Stimulated activated CD8-positive, alpha-beta memory T cell treated with anti-CD3 and anti-CD28 coated beads, Interleukin-15, amount 100 ng/mL, for 4 hours (primary cell): ENCODE measurements around the gene PLA2G4A.

Source experiments
- DNase-seq, 2 donors: peaks; one replicate each; pipeline ENCODE4 v3.0.0-alpha.2; 2020; ENCODE audit warnings: low read depth in 2 of 2

Gene PLA2G4A

DNA sequence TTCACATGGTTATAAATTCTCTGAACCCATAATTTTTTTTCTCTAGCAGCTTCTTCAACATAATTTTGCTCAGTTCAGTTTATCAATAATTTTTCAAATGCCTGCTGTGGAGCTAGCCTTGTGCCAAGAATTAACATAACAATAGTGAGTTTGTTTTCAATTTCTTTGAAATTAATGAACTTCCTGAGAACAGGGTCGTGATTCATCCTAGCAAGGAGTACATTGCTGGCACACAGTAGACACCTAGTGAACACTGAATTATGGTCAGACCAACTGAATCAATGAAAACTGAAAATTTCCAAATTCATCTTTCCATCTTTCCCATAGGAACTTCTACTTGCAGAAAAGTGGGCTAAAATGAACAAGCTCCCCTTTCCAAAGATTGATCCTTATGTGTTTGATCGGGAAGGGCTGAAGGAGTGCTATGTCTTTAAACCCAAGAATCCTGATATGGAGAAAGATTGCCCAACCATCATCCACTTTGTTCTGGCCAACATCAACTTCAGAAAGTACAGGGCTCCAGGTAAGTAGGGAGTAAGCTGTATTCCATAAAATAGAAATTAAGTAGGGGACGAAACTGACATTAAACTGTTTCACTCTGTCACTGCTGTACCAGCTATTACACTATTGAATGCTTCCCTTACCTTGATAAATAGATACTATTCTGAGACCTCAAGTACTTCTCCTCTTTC lies 148.7 kb downstream of the PLA2G4A start:
- no peak for DNase-seq

DNA sequence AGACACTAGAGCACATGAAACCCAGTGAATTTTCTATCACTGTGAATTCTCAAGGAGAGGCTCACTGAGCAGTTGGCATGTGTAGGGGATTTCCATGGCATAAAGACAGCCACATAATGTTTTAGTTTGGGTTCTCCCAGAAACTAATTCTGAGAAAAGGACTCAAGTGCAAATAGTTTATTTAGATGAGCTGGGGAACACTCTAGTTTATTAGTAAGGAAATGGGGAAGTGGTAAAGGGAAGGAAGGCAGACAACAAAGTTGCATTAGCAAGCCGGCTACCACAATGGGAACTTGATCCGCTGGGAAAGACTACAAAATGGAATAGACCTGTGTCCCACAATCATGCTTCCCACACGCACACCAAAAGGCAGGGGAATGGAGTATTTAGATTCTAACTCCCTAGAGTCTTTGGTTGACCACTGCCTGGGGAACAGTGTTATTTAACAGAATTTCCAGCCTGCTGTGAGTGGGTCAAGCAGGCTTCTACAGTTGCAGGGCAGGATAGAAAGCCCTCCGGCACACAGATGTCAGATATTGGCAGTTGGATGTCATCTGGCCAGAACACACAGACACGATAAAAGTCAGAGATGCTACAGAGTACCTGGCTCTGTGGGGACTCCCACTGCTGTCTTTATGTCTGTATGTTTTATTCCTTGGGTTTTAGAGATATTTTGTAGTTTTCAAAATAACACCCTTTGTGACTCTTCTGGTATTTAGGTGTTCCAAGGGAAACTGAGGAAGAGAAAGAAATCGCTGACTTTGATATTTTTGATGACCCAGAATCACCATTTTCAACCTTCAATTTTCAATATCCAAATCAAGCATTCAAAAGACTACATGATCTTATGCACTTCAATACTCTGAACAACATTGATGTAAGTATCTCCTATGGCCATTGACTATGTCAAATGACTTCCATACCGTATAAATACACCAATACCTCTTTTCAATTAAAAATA lies 150.1 kb downstream of the PLA2G4A start:
- DNase-seq, result no peak

DNA sequence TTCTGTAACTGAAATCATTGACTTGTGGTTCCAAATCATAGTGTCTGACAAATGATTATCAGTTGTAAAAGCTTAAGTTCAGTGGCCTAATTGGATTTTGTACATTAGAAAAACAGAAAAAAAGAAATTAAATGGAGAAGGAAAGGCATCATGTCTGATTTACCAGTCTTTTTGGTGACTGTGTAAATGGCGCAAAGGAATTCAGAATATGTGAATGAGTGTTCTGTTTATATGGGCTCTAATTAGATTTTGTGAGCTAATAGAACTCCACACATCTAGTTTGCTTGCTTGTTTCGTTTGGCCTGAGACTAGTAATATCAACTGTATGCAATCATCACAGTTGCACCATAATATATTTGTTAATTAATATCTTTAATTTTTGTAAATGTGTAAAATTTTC lies 151.7 kb downstream of the PLA2G4A start:
- DNase-seq, result no peak

DNA sequence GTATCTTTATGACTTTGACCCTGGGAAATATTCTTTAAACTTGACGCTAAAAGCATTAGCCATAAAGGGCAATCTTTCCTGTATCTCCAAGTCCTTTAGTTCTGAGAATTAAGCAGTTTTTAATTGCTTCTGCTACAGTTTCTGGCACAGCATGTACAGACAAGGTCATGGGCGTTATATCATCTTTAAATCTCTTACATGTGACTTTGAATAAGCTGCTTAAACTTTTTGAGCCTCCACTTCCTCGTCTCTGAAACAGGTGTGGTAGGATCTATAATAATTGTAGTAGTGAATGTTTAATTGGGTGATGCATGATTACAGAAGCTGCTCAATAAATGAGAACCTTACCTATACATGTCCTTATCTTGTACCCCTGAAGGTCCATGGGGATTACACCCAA lies 153.4 kb downstream of the PLA2G4A start:
- no peak for DNase-seq

DNA sequence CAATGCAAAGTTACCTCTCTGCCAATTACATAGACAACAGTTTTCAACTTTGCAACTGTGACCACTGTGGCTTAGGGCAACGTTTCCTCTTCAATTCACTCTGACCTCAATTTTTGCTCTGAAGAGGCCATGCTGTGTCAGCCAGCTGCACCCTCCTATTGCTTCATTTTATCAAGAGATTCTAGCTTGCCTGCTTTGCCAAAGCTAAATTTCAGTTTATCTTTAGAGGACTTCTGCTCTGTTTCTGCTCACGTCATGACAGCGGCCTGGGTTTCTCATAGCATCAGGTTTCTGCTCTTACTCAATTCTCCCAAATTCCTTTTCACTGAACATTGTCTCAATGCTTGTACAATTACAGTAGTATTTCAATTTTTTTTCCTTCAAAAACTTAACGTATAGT lies 154.6 kb downstream of the PLA2G4A start:
- DNase-seq, result no peak

DNA sequence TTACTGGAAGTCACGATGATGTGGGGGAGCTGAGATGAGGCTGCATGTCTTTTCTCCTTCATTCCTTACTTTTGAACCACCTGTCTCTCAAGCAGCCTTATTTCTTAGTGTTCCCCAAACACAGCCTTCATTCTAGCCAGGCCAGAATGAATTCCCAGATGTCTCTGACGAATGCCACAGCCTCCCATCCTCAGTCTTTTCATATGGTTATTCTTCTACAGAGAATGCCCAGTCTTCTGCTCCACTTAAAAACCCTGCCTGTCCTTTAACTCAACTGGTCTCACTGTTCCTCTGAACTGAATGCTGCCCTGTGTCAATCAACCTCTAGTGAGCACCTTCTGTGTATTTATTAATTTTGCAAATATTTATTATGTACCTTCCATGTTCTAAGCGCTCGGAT lies 156.2 kb downstream of the PLA2G4A start:
- DNase-seq, result no peak

DNA sequence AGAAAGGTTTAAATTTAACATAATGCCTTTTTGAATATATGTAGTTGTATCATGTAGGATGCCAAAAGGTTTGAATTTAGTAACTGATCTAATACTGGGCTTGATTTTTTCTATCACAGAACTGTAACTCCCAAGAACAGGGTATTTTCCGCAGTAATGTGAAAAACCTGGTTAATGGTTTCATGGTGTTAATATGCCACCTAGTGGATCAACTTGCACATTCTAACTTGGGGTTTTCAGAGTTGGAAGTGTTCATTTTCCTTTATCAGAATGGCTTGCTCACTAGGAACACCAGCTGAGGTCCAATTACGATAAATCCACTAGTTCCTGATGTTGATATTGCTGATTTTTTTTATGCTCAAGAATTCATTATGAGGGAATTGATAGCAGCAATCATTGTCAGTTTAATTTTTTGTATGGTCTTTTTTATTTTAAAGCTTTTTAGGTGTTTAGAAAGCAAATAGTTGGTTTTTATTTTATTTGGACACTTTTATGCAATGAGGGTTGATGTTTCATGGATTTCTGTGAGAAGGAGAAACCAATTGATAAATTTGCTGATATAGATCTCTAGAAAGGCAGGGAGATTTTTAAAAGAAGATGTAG lies 157.2 kb downstream of the PLA2G4A start:
- no peak for DNase-seq

DNA sequence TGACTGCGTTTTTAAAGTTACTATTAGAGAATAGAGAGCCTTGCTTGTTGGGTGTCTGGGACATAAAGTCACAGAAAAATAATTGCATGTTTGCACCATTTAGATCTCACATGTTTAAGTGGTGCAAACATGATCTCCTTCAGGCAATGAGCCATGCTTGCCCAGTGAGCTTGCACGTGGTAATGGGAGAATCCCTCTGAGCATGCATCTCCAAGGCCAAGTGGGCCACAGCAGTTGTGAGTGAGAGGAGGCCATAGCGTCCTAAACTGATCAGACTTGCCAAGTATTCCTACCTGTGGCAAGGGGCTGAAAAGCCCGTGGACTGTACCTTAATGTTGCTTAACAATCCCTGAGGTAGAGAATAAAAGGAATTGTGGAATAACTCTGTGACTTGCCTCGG lies 158.3 kb downstream of the PLA2G4A start:
- DNase-seq, result no peak

DNA sequence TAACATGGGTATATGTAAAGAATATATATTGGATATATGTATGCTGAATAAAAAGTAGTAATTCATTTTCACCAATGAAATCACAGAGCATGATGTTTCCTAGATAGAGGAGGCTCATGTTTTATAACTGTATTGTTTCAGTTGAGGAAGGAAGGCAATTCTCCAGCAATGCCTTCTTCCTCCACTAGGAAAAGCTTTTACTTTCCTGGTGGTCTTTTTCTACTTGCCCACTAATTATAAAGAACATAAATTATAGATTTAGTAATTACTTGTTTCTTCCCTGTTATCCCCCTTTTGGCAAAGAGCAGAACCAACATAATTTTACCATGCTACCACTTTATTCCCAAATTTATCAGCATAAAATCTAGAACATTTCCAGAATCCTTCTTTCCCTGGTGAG lies 159.0 kb downstream of the PLA2G4A start:
- DNase-seq, result no peak

DNA sequence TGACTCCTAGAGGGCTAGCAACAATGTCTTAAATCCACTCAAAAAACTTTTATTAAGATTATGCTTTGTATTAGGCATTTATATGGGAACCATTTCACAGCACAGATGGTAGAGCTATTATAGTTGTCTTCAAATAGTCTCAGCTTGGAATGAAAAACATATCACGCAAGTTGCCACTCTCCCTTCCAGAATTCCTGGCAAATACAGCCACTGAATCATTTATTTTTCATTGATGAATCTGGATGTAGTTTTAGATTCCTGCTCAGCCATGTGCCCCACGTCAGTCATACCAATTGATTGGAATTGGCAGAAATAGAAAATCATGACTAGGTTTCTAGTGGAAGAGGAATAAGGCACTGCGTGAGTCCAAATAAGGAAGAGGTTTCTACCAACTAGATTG lies 165.2 kb downstream of the PLA2G4A start:
- no peak for DNase-seq

DNA sequence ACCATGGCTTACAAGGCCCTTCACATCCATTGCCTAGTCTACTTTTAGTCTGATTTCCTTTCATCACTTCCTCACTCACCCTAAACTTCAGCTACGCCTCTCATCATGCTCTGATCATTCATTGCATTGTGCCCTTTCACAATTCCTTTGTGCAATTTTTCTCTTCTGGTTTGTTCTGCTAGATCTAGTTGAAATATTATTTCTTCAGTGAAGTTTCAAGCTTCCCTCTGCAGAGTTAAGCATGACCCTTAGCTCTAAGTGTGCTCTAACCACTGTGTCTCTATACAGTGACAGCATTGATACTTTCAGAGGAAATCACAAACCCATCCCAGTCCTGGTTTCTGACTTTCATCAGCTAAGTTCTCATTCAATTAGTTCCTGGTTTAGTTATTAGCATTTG lies 166.1 kb downstream of the PLA2G4A start:
- DNase-seq, result no peak

DNA sequence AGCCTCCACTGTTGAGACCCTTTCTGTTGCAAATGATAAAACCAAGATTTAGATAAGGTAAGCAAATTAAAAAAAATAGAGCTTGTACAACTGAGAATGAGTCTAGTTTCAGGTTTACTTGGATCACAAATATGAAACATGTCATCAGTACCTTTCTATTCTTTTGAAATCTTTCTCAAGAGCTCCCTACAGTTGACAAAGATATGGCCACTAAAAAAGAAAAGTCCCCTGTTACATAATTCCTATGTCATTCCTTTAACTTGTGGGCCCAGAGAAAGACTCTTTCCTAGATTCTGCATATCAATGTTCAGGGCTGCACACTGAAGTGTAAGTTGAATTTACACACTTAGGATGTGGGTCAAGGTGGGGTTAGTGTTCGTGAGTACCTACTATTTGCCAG lies 168.1 kb downstream of the PLA2G4A start:
- no peak for DNase-seq

DNA sequence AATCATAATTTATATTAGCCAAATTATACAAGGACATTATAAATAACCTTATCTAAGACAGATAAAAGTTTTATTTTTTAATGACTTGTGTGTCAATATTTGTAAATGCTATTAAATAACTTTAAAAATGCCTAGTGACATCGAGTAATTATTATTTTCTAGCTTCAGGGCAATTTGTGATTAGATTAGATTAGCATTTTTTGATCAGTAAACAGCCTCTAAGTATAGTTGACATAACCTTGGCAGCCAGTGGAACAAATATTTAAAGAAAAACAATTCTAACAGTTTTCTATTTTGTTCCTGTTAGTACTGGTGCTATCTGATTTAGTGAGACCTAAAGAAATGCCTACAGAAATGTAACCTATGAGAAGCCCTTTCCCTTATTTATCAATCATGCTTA lies 169.1 kb downstream of the PLA2G4A start:
- no peak for DNase-seq

DNA sequence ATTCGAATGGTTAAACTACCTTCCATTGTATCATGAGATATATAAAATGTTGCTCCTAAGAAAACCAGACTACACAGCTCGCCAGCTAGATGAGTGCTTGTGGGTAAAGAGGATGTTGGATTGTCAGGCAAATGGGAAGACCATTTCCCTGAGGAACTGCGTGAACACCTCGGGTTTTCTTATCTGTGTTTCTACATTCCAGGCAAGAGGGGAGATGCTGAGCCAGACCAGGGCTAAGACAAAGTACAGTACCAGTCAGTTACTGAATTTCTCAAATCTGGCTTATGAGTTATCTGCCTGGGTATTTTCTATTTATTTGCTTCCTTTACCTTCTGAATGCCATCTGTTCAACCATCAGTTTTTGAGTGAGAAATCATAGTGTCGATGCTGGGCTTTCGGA lies 170.8 kb downstream of the PLA2G4A start:
- DNase-seq, result no peak

DNA sequence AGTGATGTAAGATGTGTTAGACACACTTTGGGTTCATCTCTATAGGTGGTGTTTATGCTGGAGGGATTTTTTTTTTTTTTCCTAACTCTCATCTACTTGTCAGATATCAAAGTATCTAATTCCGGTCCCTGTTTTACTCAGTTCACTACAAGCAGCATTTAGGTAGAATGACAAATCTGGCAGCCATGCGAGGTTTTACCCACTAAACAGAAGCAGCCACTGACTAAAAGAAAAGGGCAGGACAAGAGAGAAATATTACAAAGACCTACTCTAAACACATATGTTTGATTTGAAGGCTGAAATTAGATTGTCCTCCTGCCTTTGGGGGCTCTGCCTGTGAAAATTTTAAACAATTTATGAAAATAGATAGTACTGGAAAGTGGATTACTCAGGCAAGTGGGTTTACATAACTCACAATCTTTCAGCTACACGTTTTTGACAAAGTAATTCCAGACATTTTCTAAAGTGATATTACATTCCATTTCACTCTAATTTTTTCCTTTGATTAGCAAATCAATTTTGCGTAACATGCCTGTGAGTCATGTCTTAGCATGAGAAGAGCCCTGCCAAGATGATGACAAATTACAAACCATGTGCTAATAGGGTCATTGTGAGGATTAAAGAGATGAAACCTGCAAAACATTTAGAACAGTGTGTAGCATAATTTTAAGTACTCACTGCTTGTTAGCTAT lies 172.6 kb downstream of the PLA2G4A start:
- no peak for DNase-seq

DNA sequence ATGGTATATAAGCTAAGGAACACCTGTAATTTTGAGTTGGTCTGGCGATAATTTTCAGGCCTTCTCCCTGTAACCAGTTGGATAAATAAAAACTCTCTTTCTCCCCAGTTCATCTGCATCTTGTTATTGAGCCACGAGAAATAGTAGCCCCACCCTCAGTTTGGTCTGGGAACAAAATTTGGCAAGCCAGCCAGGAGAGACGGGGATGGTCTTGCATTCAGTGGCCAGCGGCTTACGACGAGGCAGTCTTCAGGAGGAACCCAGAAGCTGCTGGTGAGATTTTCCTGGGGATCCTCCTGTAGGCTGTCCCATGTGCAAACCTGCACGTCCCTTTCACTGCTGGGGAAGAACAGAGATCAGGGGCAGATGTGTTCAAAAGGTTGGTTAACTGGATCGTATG lies 174.6 kb downstream of the PLA2G4A start:
- DNase-seq, result no peak

DNA sequence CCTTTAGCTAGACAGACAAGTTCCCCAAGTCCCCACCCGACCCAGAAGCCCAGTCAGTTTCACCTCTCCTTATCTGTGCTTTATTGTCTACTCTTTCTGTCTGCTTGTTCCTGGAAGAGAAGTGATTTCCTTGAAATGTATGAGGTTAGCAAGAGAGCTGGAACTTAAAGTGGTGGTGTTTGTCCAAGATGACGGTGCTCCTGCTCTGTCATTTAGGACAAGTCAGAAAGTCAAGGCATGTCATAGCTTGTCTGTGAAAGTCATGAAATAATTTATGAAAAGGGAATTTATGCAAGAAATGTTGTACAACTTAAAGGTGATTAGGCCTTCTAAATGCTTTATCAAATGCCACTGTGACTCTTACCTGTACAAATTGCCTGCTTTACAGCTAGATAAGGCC lies 178.1 kb downstream of the PLA2G4A start:
- DNase-seq, result no peak

DNA sequence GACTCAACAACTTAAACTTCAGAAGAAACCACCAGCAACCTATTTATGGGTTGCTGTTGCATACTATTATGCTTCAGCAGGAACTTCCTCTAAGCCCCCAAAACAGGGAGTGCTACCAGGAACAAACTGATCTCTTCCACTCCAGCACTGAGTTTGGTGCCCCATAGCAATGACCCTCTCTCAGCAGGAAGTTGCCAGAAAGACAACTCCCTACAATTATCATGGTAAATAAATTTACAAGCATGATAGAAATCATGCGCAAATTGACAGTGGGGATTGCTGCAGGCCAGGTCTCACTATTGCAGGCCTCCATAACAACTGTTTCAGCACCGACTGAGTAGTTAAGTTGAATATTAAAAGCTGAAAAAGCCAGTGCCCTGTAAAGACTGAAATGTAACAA lies 180.6 kb downstream of the PLA2G4A start:
- no peak for DNase-seq

DNA sequence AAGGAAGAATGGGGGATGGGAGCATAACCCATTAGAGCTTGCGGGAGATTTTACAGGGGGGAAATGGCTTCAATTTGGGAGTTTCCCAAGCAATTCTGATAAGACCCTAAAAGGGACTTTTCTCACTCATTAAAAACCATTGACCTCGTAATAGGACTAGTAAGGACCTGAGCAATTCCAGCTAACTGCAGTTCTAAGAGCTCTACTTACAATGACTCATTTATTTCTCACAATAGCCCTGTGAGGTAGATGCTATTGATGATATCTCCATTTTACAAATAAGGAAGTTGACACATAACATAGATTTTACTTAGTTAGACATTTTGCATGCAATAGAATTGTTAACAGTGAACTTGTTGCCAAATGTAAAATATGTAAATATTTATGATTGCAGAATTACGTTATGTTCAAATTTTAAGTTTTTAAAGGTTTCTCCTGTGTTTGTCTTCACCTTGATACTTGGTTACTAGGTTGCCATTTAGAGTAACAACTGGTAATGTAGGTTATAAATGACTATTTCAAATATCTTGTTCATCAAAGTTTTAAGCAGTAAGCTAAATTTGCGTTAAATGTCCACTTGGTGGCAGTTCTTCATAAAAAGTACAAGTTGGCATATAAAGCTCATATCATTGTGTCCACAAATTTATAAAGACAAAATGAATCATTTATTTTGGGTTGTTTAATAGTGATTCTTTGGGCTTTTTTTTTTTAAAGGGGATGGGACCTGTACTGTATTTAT lies 182.0 kb downstream of the PLA2G4A start:
- DNase-seq, result no peak

DNA sequence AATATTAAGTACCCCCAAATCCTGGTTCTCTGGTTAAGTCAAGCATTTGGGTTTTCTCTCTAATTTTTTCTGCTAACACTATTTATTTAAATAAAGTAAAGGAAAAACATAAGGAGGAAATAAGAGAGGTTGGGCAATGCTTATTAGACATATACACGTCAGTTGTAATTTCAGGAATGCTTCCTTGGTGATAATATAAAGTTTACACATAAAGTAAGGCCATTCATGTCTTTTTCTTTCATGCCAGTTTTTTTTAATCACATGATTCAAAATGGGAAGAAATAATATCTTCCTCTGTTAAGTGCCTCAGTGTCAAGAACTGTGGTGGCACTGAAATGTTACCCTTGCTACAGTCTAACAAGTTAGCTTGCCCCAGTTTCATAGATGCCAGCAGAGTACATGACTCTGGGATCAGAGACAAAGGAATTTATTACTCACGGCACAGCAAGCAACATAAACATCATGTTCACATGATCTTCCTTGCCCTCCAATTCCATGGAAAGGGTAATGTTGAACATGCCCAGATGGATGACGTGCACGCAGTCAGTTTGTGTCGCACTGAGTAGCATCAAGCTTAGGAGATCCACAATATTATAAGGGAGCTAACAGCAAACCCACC lies 184.9 kb downstream of the PLA2G4A start:
- DNase-seq, result no peak

DNA sequence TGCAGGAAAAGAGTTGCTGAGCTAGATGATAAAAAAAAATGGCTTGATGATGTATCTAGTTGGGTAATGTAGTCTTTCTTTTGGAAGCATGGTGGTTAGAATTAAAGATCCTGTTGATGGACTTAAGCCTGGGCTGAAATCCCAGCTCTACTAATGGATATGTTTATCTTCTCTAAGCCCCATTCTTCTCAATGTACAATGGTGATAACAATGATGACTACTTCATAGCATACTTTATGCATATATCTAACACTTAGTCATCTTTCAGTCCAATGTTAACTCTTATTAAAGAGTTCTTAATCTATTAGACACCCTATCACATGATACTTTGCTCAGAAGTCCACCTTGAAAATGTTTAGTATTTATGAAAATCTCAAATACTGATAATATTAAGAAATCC lies 189.5 kb downstream of the PLA2G4A start:
- DNase-seq, result no peak
